GM10266 (cell line): Measurements from ENCODE around the gene RPA3.

Experiments
- DNase-seq: peaks from one replicate; pipeline ENCODE4 v3.0.0; 2012; ENCODE audit errors: extremely low spot score
- TF ChIP-seq, protein P1 (sequence below): IDR thresholded peaks from 2 replicates; pipeline ENCODE4 v1.5.1; 2012; ENCODE audit warnings: mild to moderate bottlenecking, low read depth; ENCODE audit not compliant: control insufficient read depth, insufficient read depth; ENCODE audit errors: missing control alignments

The RPA3 gene

DNA sequence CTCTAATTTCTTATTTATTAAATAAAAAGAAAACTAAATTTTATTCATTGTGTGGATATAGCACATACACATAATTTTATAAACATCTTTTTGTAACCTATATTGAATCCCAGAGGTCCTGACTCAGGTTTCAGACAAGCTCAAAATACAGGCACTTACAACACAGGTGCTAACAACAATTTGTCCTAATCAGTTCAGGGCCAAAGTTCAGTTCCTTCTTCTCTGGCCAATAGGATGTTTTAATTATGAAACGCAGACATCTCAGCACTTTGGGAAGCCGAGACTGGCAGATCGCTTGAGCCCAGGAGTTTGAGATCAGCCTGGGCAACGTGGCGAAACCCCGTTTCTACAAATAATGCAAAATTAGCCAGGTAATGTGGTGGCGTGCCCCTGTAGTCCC, 15.0 kb downstream of the RPA3 start:
- DNase-seq: no peak
- TF ChIP-seq, protein P1, sequence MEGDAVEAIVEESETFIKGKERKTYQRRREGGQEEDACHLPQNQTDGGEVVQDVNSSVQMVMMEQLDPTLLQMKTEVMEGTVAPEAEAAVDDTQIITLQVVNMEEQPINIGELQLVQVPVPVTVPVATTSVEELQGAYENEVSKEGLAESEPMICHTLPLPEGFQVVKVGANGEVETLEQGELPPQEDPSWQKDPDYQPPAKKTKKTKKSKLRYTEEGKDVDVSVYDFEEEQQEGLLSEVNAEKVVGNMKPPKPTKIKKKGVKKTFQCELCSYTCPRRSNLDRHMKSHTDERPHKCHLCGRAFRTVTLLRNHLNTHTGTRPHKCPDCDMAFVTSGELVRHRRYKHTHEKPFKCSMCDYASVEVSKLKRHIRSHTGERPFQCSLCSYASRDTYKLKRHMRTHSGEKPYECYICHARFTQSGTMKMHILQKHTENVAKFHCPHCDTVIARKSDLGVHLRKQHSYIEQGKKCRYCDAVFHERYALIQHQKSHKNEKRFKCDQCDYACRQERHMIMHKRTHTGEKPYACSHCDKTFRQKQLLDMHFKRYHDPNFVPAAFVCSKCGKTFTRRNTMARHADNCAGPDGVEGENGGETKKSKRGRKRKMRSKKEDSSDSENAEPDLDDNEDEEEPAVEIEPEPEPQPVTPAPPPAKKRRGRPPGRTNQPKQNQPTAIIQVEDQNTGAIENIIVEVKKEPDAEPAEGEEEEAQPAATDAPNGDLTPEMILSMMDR: no peak

GRCh38 chr7:7702826-7703225, 15.6 kb downstream of the RPA3 start:
- no peak for DNase-seq
- TF ChIP-seq, protein P1: no peak

DNA sequence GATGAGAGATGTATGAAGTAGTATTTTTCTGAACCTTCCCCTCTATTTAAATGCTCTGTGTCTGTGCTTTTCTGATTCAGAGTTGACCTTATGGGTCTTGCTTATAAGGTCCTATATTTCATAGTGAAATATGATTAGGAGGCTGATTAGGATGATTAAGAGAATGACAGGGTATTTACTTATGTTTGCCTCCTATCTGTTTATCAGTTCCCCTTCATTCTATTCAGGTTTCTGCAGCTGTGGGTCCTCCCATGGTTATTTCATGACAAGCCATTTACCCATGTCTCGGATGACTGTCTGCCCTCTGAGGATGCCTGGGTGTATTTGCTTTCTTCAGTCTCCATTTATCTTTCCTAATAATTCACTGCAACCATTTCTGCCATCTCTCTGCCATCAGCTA, 16.9 kb downstream of the RPA3 start:
- DNase-seq: no peak
- TF ChIP-seq, protein P1: no peak

DNA sequence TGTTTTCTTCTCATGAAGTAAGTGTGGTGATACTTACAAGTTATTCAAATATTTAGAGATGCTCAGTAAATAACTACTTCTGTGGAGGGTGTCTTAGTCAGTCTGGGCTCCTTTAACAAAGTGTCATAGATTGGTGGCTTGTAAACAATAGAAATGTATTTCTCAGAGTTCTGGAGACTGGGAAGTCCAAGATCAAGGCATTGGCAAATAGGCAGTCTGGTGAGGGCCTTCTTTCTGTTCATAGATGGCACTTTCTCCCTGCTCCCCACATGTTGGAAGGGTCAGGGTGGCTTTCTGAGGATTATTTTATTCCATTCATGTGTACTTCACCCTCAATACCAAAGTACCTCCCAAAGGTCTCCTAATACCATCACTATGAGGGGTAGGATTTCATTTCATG, 18.4 kb downstream of the RPA3 start:
- TF ChIP-seq, protein P1: no peak
- no peak for DNase-seq

DNA sequence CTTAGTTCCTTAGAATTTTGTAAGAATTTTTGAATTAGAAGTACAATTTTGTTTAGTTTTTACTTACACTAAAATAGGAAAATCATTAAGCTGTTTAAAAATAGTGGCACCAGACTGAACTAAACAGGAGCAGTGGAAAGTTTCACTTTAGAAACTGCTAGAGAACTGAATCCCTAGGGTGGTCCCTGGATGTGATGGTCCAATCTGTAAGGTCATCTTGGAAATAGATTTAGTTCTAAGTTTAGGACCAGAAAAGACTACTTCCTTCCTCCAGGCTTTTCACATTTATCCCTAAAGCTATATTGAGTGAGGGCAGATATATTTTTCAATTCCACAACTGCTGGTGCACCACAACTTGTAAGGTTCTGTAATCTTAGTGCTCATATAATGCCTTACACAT, 19.0 kb downstream of the RPA3 start:
- TF ChIP-seq, protein P1: no peak
- no peak for DNase-seq

- no peak for DNase-seq
- TF ChIP-seq, protein P1: no peak
These were observed 19.5 kb downstream of the RPA3 start for GRCh38 chr7:7698930-7699329.

DNA sequence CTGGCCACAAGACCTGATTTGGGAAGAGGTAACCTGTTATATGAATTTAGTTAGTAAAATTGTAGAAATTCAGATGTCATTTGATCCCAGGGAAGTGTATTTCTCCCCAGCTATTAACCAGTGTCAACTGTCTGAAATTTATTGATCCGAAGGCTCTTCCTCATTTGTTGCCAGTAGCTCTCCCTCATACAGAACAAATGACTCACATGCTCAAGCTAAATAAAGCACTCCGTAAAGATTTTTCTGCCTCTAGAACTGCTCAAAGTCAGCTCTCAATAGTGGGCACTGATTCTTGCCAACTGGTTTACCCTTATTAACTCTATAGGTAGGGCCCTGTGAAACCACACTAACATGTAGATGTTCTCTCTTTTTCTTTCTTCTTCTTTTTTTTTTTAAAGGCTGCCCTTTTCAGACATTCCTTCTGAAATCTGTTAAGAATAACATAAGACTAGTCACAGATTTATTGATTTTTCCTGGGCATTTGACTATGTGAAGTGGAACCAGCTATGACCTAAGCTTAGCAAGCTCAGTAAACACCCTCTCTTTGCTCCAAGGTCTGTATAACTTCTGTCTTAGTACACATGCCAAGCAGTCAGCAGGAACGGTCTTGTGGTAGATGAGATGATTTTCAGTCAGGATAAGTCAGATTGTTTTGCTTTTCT, 21.8 kb downstream of the RPA3 start:
- DNase-seq: no peak
- TF ChIP-seq, protein P1: no peak
